Upper lobe of right lung (tissue), 1 donor: ENCODE data around the gene SCN3B. TPM values are rescaled to one million over a fixed set of nuclear protein-coding genes. Genes with fewer than 3 reads are reported as not detected.
"Not testable (repeated sequence)": the region's sequence is repeated elsewhere in the genome, so short reads cannot be mapped to it uniquely, and the experiment has no call there.

Experiments
- ATAC-seq: fragments of 200-7000 bp; cut with Tn5 transposase; one replicate; pipeline ENCODE4 v1.9.1; 2020; ENCODE audit warnings: mild to moderate bottlenecking, moderate library complexity
- DNase-seq: peaks from one replicate; pipeline ENCODE4 v3.0.0-alpha.2; 2020
- H3K27ac ChIP-seq: fragments of 200-600 bp; one replicate; pipeline ENCODE4 v1.8.0; 2022
- H3K27me3 ChIP-seq: fragments of 200-600 bp; one replicate; pipeline ENCODE4 v1.8.0; 2022; ENCODE audit warnings: mild to moderate bottlenecking
- H3K36me3 ChIP-seq: fragments of 200-600 bp; one replicate; pipeline ENCODE4 v1.8.0; 2022
- H3K4me1 ChIP-seq: fragments of 200-600 bp; one replicate; pipeline ENCODE4 v1.8.0; 2022
- H3K4me3 ChIP-seq: fragments of 200-600 bp; one replicate; pipeline ENCODE4 v1.8.0; 2022; ENCODE audit warnings: mild to moderate bottlenecking
- H3K9me3 ChIP-seq: fragments of 200-600 bp; one replicate; pipeline ENCODE4 v1.8.0; 2022
- CTCF ChIP-seq: fragments of 200-600 bp; IDR thresholded peaks from one replicate; pipeline ENCODE4 v1.8.0; 2022; ENCODE audit warnings: antibody characterized with exemption
- intact Hi-C: fragments of 100-400 bp; cut with DNase I; formaldehyde crosslinking; loops from one replicate; pipeline ENCODE4 v1.11.0; 2022
- total RNA-seq: library from RNA; stranded (reverse); fragmentation: NEBNext Ultra II Directional; extraction: Animal tissue kit (Norgen Biotek cat#: 25700); gene quantifications from one replicate; pipeline ENCODE4 v1.2.1, GENCODE V29; 2021
- donor health status: DM: no; HTN: yes; CAD: no; lungs with severe emphysema.

The SCN3B gene
- total RNA-seq, 1 donor from 2014 or later = 3.2 TPM

- peaks cover 14% of the 10 kb centered on the region for H3K27me3 ChIP-seq
- DNase-seq (no peak), ATAC-seq (peak; percentile 56)
- no peaks in the 10 kb centered on the region for H3K36me3 ChIP-seq
- H3K4me3 ChIP-seq = no peak overlapping the region
- no peak for TF ChIP-seq CTCF
- H3K9me3 ChIP-seq = no peaks in the 10 kb centered on the region
- no peaks in the 10 kb centered on the region for H3K4me1 ChIP-seq
- intact Hi-C loops = no loop called here
- H3K27ac ChIP-seq = no peak overlapping the region
These were observed 19.9 kb upstream of the SCN3B start for GRCh38 chr11:123674297-123674696.

DNA sequence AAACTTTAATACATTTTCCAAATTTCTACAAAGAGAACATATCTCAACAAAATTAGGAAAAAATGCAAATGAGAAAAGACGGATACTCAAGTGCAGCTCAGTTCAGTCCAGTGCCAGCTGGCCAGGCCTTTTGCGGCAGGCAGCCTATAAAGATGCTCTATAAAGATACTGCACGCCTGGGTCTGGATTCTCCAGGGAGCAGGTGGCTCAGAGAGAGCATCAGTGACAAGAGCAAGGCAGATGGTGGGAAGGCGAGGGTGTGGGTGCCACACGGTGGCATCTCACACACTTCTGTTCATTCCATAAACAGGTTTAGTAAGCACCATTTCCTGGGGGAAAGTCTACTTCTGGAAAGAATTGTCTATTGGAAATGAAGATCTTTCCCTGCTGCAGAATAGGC lies 18.1 kb upstream of the SCN3B start:
- no peak for TF ChIP-seq CTCF
- Histone ChIP-seq H3K4me3 (no peak overlapping the region), H3K4me1 (no peaks in the 10 kb centered on the region), H3K36me3 (no peaks in the 10 kb centered on the region), H3K27me3 (peaks cover 14% of the 10 kb centered on the region), H3K27ac (no peak overlapping the region), H3K9me3 (no peaks in the 10 kb centered on the region)
- intact Hi-C loops = no loop called here
- DNase-seq (no peak), ATAC-seq (no peak)

GRCh38 chr11:123671534-123671933 lies 17.1 kb upstream of the SCN3B start:
- Histone ChIP-seq H3K27me3 (peaks cover 14% of the 10 kb centered on the region), H3K9me3 (no peaks in the 10 kb centered on the region), H3K36me3 (no peaks in the 10 kb centered on the region), H3K27ac (no peak overlapping the region), H3K4me3 (no peak overlapping the region), H3K4me1 (no peaks in the 10 kb centered on the region)
- no peak for TF ChIP-seq CTCF
- ATAC-seq (no peak), DNase-seq (no peak)
- intact Hi-C loops = no loop called here

GRCh38 chr11:123670081-123670480 lies 15.7 kb upstream of the SCN3B start:
- Histone ChIP-seq H3K4me1 (no peaks in the 10 kb centered on the region), H3K36me3 (no peaks in the 10 kb centered on the region), H3K27me3 (peaks cover 8% of the 10 kb centered on the region), H3K9me3 (no peaks in the 10 kb centered on the region), H3K27ac (no peak overlapping the region), H3K4me3 (no peak overlapping the region)
- ATAC-seq (no peak), DNase-seq (no peak)
- no peak for TF ChIP-seq CTCF
- intact Hi-C loops = no loop called here

GRCh38 chr11:123665306-123665705 lies 10.9 kb upstream of the SCN3B start:
- H3K9me3 ChIP-seq = no peaks in the 10 kb centered on the region
- DNase-seq = no peak
- H3K27ac ChIP-seq = no peak overlapping the region
- no peak for TF ChIP-seq CTCF
- no peaks in the 10 kb centered on the region for H3K4me1 ChIP-seq
- H3K27me3 ChIP-seq = no peaks in the 10 kb centered on the region
- intact Hi-C loops = no loop called here
- ATAC-seq = no peak
- no peaks in the 10 kb centered on the region for H3K36me3 ChIP-seq
- H3K4me3 ChIP-seq = no peak overlapping the region

- H3K4me3 ChIP-seq, H3K36me3 ChIP-seq, H3K27ac ChIP-seq, H3K9me3 ChIP-seq, H3K4me1 ChIP-seq, DNase-seq, intact Hi-C loops, ATAC-seq: not testable (repeated sequence)
- H3K27me3 ChIP-seq = peaks cover 11% of the 10 kb centered on the region
These were observed 5.5 kb upstream of the SCN3B start for GRCh38 chr11:123659965-123660364.
